ENCODE data around the gene USP2. TPM values are rescaled to one million over a fixed set of nuclear protein-coding genes. Genes with fewer than 3 reads are reported as not detected.

USP2 gene
- total RNA-seq, 1 donor from 2014 or later = 0.11 TPM

- Mint-ChIP-seq H3K4me3 (ENCODE audit: unreplicated experiment) (no peak overlapping the region), H3K4me1 (ENCODE audit: unreplicated experiment) (peaks cover 5% of the 10 kb centered on the region), H3K27me3 (ENCODE audit: unreplicated experiment) (peaks cover 20% of the 10 kb centered on the region), H3K9me3 (ENCODE audit: unreplicated experiment) (no peaks in the 10 kb centered on the region), H3K27ac (ENCODE audit: unreplicated experiment) (no peak overlapping the region), H3K36me3 (ENCODE audit: unreplicated experiment) (no peaks in the 10 kb centered on the region)
- TF ChIP-seq CTCF (IDR thresholded peaks at IDR 0.05) = no peak
- no peak for DNase-seq (ENCODE audit: extremely low spot score, unreplicated experiment)
Measured at GRCh38 chr11:119330237-119330636, 51.3 kb downstream of the USP2 start.

DNA sequence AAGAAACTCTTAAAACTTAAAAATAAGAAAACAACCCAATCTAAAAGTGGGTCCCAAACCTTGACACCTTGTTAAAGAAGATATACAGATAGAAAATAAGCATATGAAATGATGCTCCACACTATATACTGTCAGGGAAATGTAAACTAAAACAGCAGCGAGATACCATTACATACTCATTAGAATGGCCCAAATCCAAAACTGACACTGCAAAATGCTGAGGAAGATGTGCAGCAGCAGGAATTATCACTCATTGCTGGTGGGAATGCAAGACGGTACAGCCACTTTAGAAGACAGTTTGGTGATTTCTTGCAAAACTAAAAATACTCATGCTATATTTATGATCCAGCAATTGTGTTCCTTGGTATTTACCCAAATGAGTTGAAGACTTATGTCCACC is 52.2 kb downstream of the USP2 start:
- TF ChIP-seq CTCF (IDR thresholded peaks at IDR 0.05) = no peak
- H3K4me3 Mint-ChIP-seq (ENCODE audit: unreplicated experiment) = no peak overlapping the region
- peaks cover 20% of the 10 kb centered on the region for H3K27me3 Mint-ChIP-seq (ENCODE audit: unreplicated experiment)
- no peaks in the 10 kb centered on the region for H3K36me3 Mint-ChIP-seq (ENCODE audit: unreplicated experiment)
- DNase-seq (ENCODE audit: extremely low spot score, unreplicated experiment) = no peak
- H3K9me3 Mint-ChIP-seq (ENCODE audit: unreplicated experiment) = no peaks in the 10 kb centered on the region
- H3K27ac Mint-ChIP-seq (ENCODE audit: unreplicated experiment) = no peak overlapping the region
- H3K4me1 Mint-ChIP-seq (ENCODE audit: unreplicated experiment) = peaks cover 4% of the 10 kb centered on the region

DNA sequence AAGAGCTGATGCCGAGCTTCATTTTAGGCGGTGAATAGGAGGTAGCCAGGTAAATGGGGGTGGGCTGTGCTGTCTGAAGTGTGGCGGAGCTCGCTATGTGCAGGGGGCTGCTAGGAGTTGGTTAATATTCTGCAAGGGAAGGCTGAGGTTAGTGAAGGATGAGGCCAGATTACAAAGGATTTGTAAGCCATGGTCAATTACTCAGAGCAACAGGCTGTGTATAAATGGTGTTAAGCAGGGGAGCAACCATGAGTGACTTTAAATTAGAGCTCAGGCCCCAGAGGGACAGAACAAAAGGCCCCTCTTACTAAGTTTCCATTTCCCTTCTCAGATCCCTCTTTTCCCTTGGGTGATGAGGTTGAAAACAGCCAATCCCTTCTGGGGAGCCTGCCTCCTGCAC is 57.3 kb downstream of the USP2 start:
- H3K27me3 Mint-ChIP-seq (ENCODE audit: unreplicated experiment) = peaks cover 3% of the 10 kb centered on the region
- H3K9me3 Mint-ChIP-seq (ENCODE audit: unreplicated experiment) = no peaks in the 10 kb centered on the region
- H3K4me3 Mint-ChIP-seq (ENCODE audit: unreplicated experiment) = no peak overlapping the region
- DNase-seq (ENCODE audit: extremely low spot score, unreplicated experiment) = no peak
- no peaks in the 10 kb centered on the region for H3K36me3 Mint-ChIP-seq (ENCODE audit: unreplicated experiment)
- TF ChIP-seq CTCF (IDR thresholded peaks at IDR 0.05) = no peak
- no peak overlapping the region for H3K27ac Mint-ChIP-seq (ENCODE audit: unreplicated experiment)
- H3K4me1 Mint-ChIP-seq (ENCODE audit: unreplicated experiment) = peaks cover 22% of the 10 kb centered on the region

- Mint-ChIP-seq H3K36me3 (ENCODE audit: unreplicated experiment) (no peaks in the 10 kb centered on the region), H3K4me3 (ENCODE audit: unreplicated experiment) (no peak overlapping the region), H3K27me3 (ENCODE audit: unreplicated experiment) (no peaks in the 10 kb centered on the region), H3K4me1 (ENCODE audit: unreplicated experiment) (peaks cover 29% of the 10 kb centered on the region), H3K9me3 (ENCODE audit: unreplicated experiment) (no peaks in the 10 kb centered on the region), H3K27ac (ENCODE audit: unreplicated experiment) (no peak overlapping the region)
- TF ChIP-seq CTCF (IDR thresholded peaks at IDR 0.05) = peak; percentile 73
- DNase-seq (ENCODE audit: extremely low spot score, unreplicated experiment) = no peak
Measured at GRCh38 chr11:119323532-119324033, 57.9 kb downstream of the USP2 start.

GRCh38 chr11:119322921-119323531 is 58.5 kb downstream of the USP2 start:
- Mint-ChIP-seq H3K36me3 (ENCODE audit: unreplicated experiment) (no peaks in the 10 kb centered on the region), H3K9me3 (ENCODE audit: unreplicated experiment) (no peaks in the 10 kb centered on the region), H3K27me3 (ENCODE audit: unreplicated experiment) (no peaks in the 10 kb centered on the region), H3K4me1 (ENCODE audit: unreplicated experiment) (peaks cover 34% of the 10 kb centered on the region), H3K27ac (ENCODE audit: unreplicated experiment) (no peak overlapping the region), H3K4me3 (ENCODE audit: unreplicated experiment) (no peak overlapping the region)
- no peak for TF ChIP-seq CTCF (IDR thresholded peaks at IDR 0.05)
- DNase-seq (ENCODE audit: extremely low spot score, unreplicated experiment) = no peak
